ENCODE results near the gene CNTNAP2. TPM values are rescaled to one million over a fixed set of nuclear protein-coding genes. Genes with fewer than 3 reads are reported as not detected.

The CNTNAP2 gene
- total and polyA plus RNA-seq, 2 of the 13 experiments (the other 11 are each of a cell fraction or from before 2014, with no cell fraction given) = 0.40 to 0.42 TPM

DNA sequence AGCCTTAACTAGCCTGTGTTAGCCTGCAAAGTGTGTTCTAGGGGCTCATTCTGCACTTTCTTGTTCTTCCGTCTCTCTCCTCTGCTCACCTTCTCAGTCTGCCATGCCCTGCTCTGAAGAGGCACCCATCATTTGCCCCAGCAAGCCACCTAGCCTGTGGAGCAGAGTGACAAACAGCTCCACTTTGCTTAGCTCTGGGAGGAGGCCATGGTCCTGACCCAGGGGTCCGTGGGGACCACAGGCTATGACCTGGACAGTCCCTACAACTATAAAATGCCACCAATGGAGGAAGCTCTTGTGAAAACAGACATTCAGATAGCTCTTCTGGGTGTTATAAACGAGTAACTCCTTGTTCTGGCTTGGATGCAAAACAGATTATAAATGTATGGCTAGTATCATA, 1029.6 kb downstream of the CNTNAP2 start:
- no peak overlapping the region for H3K27ac ChIP-seq (ENCODE audit: extremely low read length, insufficient read depth, low read length)
- H3K9ac ChIP-seq (ENCODE audit: insufficient read depth, low read depth, low read length) = no peak overlapping the region
- no peaks in the 10 kb centered on the region for H3K27me3 ChIP-seq (ENCODE audit: control insufficient read depth in 1 of 2, insufficient read depth in 2 of 2, low read length in 2 of 2)
- no peaks in the 10 kb centered on the region for H3K4me1 ChIP-seq (ENCODE audit: insufficient read depth, low read length)
- H3K79me2 ChIP-seq (ENCODE audit: insufficient read depth, low read length) = no peaks in the 10 kb centered on the region
- FAIRE-seq (no peak), ATAC-seq (no peak), DNase-seq (ENCODE audit: low spot score) (no peak)
- no peak overlapping the region for H3K4me3 ChIP-seq (replicated peaks in 1 of 3; ENCODE audit: insufficient read depth in 1 of 3, low read depth in 2 of 3, low read length in 3 of 3)
- ChIA-PET POLR2A (no interaction called here), CTCF (ENCODE audit: low intra/inter-chr PET ratio, low total read pairs) (no interaction called here)
- TF ChIP-seq JUNB (CRISPR knock-in tag; IDR thresholded peaks at IDR 0.05; ENCODE audit: borderline replicate concordance) = no peak
- no peak for TF ChIP-seq MAFK (conservative IDR thresholded peaks at IDR 0.05 in 1 of 2, IDR thresholded peaks at IDR 0.05 in 1 of 2; ENCODE audit: low read length in 2 of 2)
- H3K4me2 ChIP-seq (ENCODE audit: low read depth, low read length) = no peak overlapping the region
- H2AFZ ChIP-seq (ENCODE audit: low read length) = no peak overlapping the region
- H4K20me1 ChIP-seq (ENCODE audit: insufficient read depth, low read length) = no peaks in the 10 kb centered on the region
- H3K36me3 ChIP-seq (replicated peaks in 1 of 2; ENCODE audit: control insufficient read depth in 1 of 2, insufficient read depth in 2 of 2, low read length in 2 of 2) = no peaks in the 10 kb centered on the region
- 15% methylated on average over 3 of the region's 3 CpGs for WGBS (ENCODE audit: low lambda C conversion rate)
- peaks cover 56% of the 10 kb centered on the region for H3K9me3 ChIP-seq (ENCODE audit: low read length)
- BruUV-seq (replicated peaks) = no TSS peak
- in situ Hi-C loops (cut with HindIII; ENCODE audit: extremely low pct_ligation_motif_present, low pct_unique_long_range_greater_than_20kb) = no loop called here
- intact Hi-C loops (cut with micrococcal nuclease; ENCODE audit: unreplicated experiment) = no loop called here

DNA sequence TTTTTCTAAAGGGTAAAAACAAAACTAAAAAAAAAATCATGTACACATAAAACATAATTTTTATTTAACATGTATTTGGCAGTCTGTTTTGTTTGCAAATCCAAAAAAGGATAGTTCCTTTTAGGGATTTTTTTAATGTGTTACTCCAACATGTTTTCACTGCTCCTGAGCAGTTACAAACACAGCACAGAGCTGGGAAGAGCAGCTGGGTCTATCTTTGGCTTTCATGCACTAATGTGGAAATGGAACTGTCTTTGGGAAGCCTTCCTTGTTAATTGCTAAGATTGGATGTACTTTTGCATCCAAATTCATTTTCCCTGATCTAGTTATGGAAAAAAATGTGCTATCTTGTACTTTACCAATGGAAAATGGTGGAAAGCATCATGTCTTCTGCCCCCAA, 1035.1 kb downstream of the CNTNAP2 start:
- no peak overlapping the region for H3K4me2 ChIP-seq (ENCODE audit: low read depth, low read length)
- FAIRE-seq (no peak), DNase-seq (ENCODE audit: low spot score) (no peak), ATAC-seq (no peak)
- H3K9me3 ChIP-seq (ENCODE audit: low read length) = peaks cover 27% of the 10 kb centered on the region
- POLR2A ChIA-PET = no interaction called here
- H4K20me1 ChIP-seq (ENCODE audit: insufficient read depth, low read length) = no peaks in the 10 kb centered on the region
- H3K9ac ChIP-seq (ENCODE audit: insufficient read depth, low read depth, low read length) = no peak overlapping the region
- H2AFZ ChIP-seq (ENCODE audit: low read length) = no peak overlapping the region
- H3K27ac ChIP-seq (ENCODE audit: extremely low read length, insufficient read depth, low read length) = no peak overlapping the region
- H3K4me1 ChIP-seq (ENCODE audit: insufficient read depth, low read length) = no peaks in the 10 kb centered on the region
- H3K4me3 ChIP-seq (replicated peaks in 1 of 3; ENCODE audit: insufficient read depth in 1 of 3, low read depth in 2 of 3, low read length in 3 of 3) = no peak overlapping the region
- no peaks in the 10 kb centered on the region for H3K36me3 ChIP-seq (replicated peaks in 1 of 2; ENCODE audit: control insufficient read depth in 1 of 2, insufficient read depth in 2 of 2, low read length in 2 of 2)
- BruUV-seq (replicated peaks) = no TSS peak
- no peaks in the 10 kb centered on the region for H3K79me2 ChIP-seq (ENCODE audit: insufficient read depth, low read length)
- in situ Hi-C loops (cut with HindIII; ENCODE audit: extremely low pct_ligation_motif_present, low pct_unique_long_range_greater_than_20kb) (no loop called here), intact Hi-C loops (cut with micrococcal nuclease; ENCODE audit: unreplicated experiment) (no loop called here)
- no peaks in the 10 kb centered on the region for H3K27me3 ChIP-seq (ENCODE audit: control insufficient read depth in 1 of 2, insufficient read depth in 2 of 2, low read length in 2 of 2)
- CTCF ChIA-PET (ENCODE audit: low intra/inter-chr PET ratio, low total read pairs) = no interaction called here
- TF ChIP-seq, protein P1, sequence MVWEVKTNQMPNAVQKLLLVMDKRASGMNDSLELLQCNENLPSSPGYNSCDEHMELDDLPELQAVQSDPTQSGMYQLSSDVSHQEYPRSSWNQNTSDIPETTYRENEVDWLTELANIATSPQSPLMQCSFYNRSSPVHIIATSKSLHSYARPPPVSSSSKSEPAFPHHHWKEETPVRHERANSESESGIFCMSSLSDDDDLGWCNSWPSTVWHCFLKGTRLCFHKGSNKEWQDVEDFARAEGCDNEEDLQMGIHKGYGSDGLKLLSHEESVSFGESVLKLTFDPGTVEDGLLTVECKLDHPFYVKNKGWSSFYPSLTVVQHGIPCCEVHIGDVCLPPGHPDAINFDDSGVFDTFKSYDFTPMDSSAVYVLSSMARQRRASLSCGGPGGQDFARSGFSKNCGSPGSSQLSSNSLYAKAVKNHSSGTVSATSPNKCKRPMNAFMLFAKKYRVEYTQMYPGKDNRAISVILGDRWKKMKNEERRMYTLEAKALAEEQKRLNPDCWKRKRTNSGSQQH (CRISPR knock-in tag; IDR thresholded peaks at IDR 0.05; ENCODE audit: low read depth) = no peak
- TF ChIP-seq ZMYM2 (CRISPR knock-in tag; IDR thresholded peaks at IDR 0.05) (no peak), PCBP1 (IDR thresholded peaks at IDR 0.05; ENCODE audit: borderline replicate concordance, low read depth, low read length) (no peak), ZNF460 (CRISPR knock-in tag; IDR thresholded peaks at IDR 0.05; ENCODE audit: borderline replicate concordance) (no peak), HOXA5 (CRISPR knock-in tag; IDR thresholded peaks at IDR 0.05) (no peak), ZNF331 (CRISPR knock-in tag; IDR thresholded peaks at IDR 0.05) (no peak), ZNF879 (CRISPR knock-in tag; IDR thresholded peaks at IDR 0.05) (no peak), POLR2AphosphoS5 (IDR thresholded peaks at IDR 0.05; ENCODE audit: low read depth, low read length) (no peak)
- TF ChIP-seq, protein P2, sequence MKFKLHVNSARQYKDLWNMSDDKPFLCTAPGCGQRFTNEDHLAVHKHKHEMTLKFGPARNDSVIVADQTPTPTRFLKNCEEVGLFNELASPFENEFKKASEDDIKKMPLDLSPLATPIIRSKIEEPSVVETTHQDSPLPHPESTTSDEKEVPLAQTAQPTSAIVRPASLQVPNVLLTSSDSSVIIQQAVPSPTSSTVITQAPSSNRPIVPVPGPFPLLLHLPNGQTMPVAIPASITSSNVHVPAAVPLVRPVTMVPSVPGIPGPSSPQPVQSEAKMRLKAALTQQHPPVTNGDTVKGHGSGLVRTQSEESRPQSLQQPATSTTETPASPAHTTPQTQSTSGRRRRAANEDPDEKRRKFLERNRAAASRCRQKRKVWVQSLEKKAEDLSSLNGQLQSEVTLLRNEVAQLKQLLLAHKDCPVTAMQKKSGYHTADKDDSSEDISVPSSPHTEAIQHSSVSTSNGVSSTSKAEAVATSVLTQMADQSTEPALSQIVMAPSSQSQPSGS (CRISPR knock-in tag; IDR thresholded peaks at IDR 0.05) = no peak
- TF ChIP-seq, protein P3, sequence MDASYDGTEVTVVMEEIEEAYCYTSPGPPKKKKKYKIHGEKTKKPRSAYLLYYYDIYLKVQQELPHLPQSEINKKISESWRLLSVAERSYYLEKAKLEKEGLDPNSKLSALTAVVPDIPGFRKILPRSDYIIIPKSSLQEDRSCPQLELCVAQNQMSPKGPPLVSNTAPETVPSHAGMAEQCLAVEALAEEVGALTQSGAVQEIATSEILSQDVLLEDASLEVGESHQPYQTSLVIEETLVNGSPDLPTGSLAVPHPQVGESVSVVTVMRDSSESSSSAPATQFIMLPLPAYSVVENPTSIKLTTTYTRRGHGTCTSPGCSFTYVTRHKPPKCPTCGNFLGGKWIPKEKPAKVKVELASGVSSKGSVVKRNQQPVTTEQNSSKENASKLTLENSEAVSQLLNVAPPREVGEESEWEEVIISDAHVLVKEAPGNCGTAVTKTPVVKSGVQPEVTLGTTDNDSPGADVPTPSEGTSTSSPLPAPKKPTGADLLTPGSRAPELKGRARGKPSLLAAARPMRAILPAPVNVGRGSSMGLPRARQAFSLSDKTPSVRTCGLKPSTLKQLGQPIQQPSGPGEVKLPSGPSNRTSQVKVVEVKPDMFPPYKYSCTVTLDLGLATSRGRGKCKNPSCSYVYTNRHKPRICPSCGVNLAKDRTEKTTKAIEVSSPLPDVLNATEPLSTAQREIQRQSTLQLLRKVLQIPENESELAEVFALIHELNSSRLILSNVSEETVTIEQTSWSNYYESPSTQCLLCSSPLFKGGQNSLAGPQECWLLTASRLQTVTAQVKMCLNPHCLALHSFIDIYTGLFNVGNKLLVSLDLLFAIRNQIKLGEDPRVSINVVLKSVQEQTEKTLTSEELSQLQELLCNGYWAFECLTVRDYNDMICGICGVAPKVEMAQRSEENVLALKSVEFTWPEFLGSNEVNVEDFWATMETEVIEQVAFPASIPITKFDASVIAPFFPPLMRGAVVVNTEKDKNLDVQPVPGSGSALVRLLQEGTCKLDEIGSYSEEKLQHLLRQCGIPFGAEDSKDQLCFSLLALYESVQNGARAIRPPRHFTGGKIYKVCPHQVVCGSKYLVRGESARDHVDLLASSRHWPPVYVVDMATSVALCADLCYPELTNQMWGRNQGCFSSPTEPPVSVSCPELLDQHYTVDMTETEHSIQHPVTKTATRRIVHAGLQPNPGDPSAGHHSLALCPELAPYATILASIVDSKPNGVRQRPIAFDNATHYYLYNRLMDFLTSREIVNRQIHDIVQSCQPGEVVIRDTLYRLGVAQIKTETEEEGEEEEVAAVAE (CRISPR knock-in tag; IDR thresholded peaks at IDR 0.05; ENCODE audit: borderline replicate concordance) = no peak
